H4 (cell line): Measurements from ENCODE around the gene GTF3C1. TPM values are rescaled to one million over a fixed set of nuclear protein-coding genes. Genes with fewer than 3 reads are reported as not detected.

ENCODE experiments used
- DNase-seq: peaks from one replicate; pipeline ENCODE4 v3.0.0-alpha.2; 2015; ENCODE audit warnings: low spot score
- total RNA-seq: library from RNA; depleted of rRNA; stranded (reverse); fragments of >200 nt; shearing (Covaris generic); gene quantifications from 2 replicates; pipeline ENCODE4 v1.2.3, GENCODE V29; 2014

The GTF3C1 gene
- total RNA-seq, 1 experiment from 2014 or later = 32.2 TPM

GRCh38 chr16:27568077-27568476 lies 18.4 kb upstream of the GTF3C1 start:
- DNase-seq = no peak

GRCh38 chr16:27566417-27566816 lies 16.7 kb upstream of the GTF3C1 start:
- DNase-seq = no peak

DNA sequence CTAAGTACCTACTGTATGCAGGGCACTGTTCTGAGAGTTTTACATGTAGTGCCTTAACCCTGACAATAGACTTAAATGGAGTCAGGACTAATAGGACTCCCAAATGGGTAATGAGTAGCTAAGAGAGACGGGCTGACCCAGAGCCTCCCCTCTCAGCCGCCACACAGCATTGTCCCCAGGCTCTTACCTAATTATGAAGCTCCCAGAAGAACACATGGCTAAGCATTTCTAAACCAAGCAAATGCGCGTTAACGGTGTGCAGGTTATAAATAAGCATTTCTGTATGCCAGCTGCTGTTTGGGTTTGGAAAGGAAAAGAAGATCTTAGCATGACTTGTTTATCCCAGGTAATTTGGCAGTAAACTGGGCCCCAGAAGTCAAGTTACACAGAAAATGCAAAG lies 14.5 kb upstream of the GTF3C1 start:
- no peak for DNase-seq

DNA sequence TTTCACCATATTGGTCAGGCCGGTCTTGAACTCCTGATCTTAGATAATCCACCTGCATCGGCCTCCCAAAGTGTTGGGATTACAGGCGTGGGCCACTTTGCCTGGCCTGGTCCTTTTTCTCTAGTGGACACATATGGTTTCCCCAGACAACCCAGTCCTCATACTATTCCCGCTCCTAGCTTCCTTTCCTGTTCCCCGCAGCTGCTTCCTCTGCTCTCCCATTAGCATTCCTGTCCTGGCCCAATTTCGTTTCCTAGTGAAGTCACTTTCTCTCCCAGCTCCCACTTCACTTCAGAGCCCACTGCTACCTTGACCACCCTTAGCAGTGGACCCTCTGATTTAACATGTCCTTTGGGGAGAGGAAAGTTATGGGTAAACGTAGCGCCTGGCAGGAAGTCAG lies 11.5 kb upstream of the GTF3C1 start:
- no peak for DNase-seq

GRCh38 chr16:27558932-27559331 lies 9.2 kb upstream of the GTF3C1 start:
- no peak for DNase-seq

DNA sequence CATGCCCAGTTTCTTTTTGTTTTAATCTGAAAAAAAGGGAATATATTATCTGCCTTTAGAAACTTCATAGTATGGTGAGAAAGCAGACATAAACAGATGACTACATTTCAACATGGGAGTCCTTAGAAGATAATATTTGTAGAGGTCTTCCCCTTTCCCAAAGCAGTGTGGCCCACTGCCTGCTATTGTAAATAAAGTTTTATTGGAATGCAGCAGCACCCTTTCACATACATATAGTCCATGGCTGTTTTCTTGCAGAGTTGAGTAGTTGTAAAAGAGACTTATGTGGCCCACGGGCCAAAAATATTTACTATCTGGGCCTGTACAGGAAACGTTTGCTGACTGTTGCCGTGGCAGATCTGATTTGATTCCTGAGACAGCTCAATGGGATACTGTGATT lies 8.7 kb upstream of the GTF3C1 start:
- no peak for DNase-seq

DNA sequence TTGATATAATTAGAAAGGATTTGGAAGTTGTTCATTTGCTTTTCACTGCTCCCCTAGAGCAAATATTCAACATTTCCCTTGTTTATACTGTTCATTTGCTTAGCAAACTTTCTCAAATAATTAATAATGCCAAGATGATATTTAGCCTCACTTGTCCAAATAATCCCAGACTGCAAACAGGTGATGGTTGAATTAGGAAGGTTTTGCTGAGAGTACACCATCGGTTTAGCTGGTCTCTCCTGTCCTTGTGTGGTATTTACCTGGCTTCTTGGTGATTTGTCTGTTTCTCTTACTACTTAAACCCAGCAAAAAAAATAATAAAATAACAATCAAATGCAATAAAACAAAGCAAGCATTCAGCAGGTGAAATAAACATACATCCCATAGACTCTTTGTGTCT lies 6.8 kb upstream of the GTF3C1 start:
- no peak for DNase-seq

GRCh38 chr16:27551036-27551435 lies 1.3 kb upstream of the GTF3C1 start:
- DNase-seq = no peak

GRCh38 chr16:27550582-27550920 lies 838 bp upstream of the GTF3C1 start:
- no peak for DNase-seq

- DNase-seq = no peak
These were observed 308 bp downstream of the GTF3C1 start for GRCh38 chr16:27549464-27549745.

GRCh38 chr16:27547851-27548250 lies 1.9 kb downstream of the GTF3C1 start:
- DNase-seq = no peak

DNA sequence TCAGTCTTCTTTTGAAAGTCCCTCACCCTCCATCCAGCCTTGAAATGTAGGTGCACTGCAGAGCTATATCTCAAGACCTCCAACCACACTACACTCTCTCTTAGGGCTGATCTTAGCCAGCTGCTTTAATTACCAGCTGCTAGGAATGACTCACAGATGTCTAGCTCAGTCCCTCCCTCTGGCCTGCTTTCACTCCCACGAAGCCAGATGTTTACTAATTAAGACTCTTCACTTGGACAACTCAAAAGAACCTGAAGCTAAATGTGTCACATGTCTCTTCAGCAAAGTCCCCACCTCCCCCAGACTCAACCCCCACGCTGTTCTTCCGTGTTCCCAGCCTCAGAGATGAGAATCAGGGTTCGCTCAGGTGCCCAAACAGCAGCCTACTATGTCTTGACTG lies 2.6 kb downstream of the GTF3C1 start:
- DNase-seq = peak; percentile 21

GRCh38 chr16:27544671-27545070 lies 5.0 kb downstream of the GTF3C1 start:
- no peak for DNase-seq

GRCh38 chr16:27543801-27544200 lies 5.9 kb downstream of the GTF3C1 start:
- DNase-seq = no peak

- DNase-seq = no peak
These were observed 10.1 kb downstream of the GTF3C1 start for GRCh38 chr16:27539636-27540035.

DNA sequence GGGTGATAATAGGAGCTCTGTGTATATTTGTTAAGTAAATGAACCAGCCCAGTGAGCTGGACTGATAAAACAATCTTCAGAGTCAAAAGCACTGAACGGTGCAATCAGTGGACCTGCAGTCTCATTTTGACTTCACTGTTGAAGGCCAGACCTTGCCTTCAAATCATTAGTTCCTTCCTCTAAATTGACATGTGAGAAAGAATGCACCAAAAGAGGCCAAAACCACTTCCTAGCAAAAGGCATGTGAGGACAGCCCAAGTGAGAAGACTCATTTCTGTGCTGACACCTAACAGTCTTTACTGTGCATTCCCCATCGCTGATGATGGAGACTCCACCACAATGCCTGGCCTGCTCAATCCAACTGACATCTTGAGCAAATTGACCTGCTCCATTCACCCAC lies 10.6 kb downstream of the GTF3C1 start:
- DNase-seq = no peak

DNA sequence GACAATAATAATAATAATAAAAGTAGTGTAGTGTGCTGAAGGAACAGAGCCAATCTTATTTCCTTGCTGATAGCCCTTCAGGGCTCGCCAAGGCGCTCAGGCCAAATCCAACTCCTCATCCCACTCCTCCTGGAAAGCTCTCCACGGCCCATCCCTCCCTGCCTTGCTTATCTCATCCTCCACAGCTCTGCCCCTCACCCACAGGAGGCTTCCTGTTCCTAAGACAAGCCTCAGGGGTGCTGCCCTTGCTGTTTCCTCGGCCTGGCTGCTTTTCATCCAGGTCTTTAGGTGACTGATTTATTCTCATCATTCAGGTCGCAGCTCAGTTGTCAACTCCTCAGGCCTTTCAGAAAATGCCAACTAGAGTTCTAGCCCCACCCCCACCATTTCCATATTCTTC lies 11.2 kb downstream of the GTF3C1 start:
- DNase-seq = no peak

- DNase-seq = no peak
These were observed 15.5 kb downstream of the GTF3C1 start for GRCh38 chr16:27534256-27534655.

GRCh38 chr16:27531826-27532800 lies 17.6 kb downstream of the GTF3C1 start:
- no peak for DNase-seq

GRCh38 chr16:27531186-27531585 lies 18.5 kb downstream of the GTF3C1 start:
- no peak for DNase-seq

GRCh38 chr16:27529962-27530361 lies 19.8 kb downstream of the GTF3C1 start:
- DNase-seq = peak; percentile 86

DNA sequence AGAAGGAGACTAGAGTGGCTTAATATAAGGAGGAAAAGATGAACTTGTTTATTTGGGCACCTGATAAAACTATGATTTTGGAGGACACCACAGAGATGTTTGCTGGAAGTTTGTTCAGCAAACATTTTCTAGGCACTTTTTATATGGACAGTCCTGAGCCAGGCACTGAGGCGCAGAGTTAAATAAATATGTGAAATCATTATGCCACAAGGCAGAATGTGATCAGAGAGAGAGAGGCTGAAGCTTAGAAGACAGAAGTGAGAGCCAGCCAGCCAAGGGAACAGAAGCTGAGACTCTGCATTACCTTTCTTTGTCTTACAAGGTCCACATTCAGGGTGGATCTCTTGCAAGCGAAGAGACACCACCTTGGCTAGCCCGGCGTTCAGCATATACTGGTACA lies 21.4 kb downstream of the GTF3C1 start:
- no peak for DNase-seq

- no peak for DNase-seq
These were observed 23.5 kb downstream of the GTF3C1 start for GRCh38 chr16:27526180-27526579.

DNA sequence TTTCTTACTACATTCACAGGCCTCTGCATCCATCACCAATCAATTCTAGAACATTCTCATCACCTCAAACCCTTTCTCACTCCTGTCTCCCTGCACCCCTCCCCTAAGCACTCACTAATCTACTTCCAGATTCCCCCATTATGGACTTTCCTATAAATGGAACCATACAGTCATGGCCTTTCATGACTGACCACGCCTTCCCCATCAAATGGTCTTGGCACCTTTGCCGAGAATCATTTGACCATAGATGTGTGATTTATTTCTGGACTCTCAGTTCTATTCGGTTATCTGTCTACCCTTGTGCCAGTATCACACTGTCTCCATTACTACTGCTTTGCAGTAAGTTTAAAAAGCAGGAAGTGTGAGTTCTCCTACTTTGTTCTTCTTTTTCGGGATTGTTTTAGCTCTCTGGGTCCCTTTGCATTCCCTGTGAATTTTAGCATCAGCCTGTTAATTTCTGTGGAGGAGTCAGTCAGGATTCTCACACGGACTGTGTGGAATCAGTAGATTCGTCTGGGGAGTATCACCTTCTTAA lies 27.5 kb downstream of the GTF3C1 start:
- DNase-seq = no peak
